HG03469 (cell line): ENCODE measurements around the gene MCF2L2.

ENCODE experiments used
- ATAC-seq: cut with Tn5 transposase; IDR thresholded peaks from one replicate; pipeline ENCODE4 v1.9.1; 2021; ENCODE audit warnings: mild to moderate bottlenecking, moderate library complexity, moderate number of reproducible peaks; ENCODE audit not compliant: unreplicated experiment

MCF2L2 gene

GRCh38 chr3:183214277-183214612 is 214.2 kb downstream of the MCF2L2 start:
- no peak for ATAC-seq

- no peak for ATAC-seq
Measured at GRCh38 chr3:183213415-183214276, 214.8 kb downstream of the MCF2L2 start.

GRCh38 chr3:183212565-183212964 is 215.9 kb downstream of the MCF2L2 start:
- ATAC-seq = no peak

- ATAC-seq = no peak
Measured at GRCh38 chr3:183212096-183212495, 216.3 kb downstream of the MCF2L2 start.

GRCh38 chr3:183211352-183211751 is 217.1 kb downstream of the MCF2L2 start:
- no peak for ATAC-seq

- no peak for ATAC-seq
Measured at GRCh38 chr3:183210862-183211341, 217.5 kb downstream of the MCF2L2 start.

GRCh38 chr3:183210341-183210740 is 218.1 kb downstream of the MCF2L2 start:
- no peak for ATAC-seq

- ATAC-seq = no peak
Measured at GRCh38 chr3:183208800-183209199, 219.6 kb downstream of the MCF2L2 start.

GRCh38 chr3:183208260-183208659 is 220.2 kb downstream of the MCF2L2 start:
- no peak for ATAC-seq

GRCh38 chr3:183203670-183204069 is 224.7 kb downstream of the MCF2L2 start:
- ATAC-seq = no peak

- ATAC-seq = no peak
Measured at GRCh38 chr3:183202004-183202722, 226.3 kb downstream of the MCF2L2 start.

GRCh38 chr3:183198939-183199338 is 229.5 kb downstream of the MCF2L2 start:
- ATAC-seq = no peak

- ATAC-seq = no peak
Measured at GRCh38 chr3:183197734-183198133, 230.7 kb downstream of the MCF2L2 start.

- ATAC-seq = no peak
Measured at GRCh38 chr3:183195266-183195665, 233.2 kb downstream of the MCF2L2 start.

GRCh38 chr3:183193762-183194689 is 234.4 kb downstream of the MCF2L2 start:
- no peak for ATAC-seq

- ATAC-seq = no peak
Measured at GRCh38 chr3:183192650-183193300, 235.6 kb downstream of the MCF2L2 start.

GRCh38 chr3:183189641-183190040 is 238.8 kb downstream of the MCF2L2 start:
- ATAC-seq = no peak

GRCh38 chr3:183188895-183189462 is 239.4 kb downstream of the MCF2L2 start:
- ATAC-seq = no peak

GRCh38 chr3:183185696-183186095 is 242.7 kb downstream of the MCF2L2 start:
- ATAC-seq = no peak
